Measurements from ENCODE around the gene NPRL2. TPM values are rescaled to one million over a fixed set of nuclear protein-coding genes. Genes with fewer than 3 reads are reported as not detected.
A peak's percentile ranks its signal among the peaks of the same experiment; 100 is the strongest.

NPRL2 gene
- total and polyA plus RNA-seq, 2 donors (not counting 3 experiments of a cell fraction or from before 2014, with no cell fraction given), result 13.4 to 30.6 TPM

- Histone ChIP-seq H3K27ac (ENCODE audit: insufficient read depth, low read depth, low read length) (no peak overlapping the region), H4K20me1 (replicated peaks; ENCODE audit: control insufficient read depth, extremely low read depth, insufficient read depth, low read length) (no peaks in the 10 kb centered on the region), H2AFZ (ENCODE audit: low read depth, low read length) (no peak overlapping the region), H3K9me3 (replicated peaks; ENCODE audit: control insufficient read depth, insufficient read depth, low read length) (no peaks in the 10 kb centered on the region), H3K9me1 (replicated peaks; ENCODE audit: control insufficient read depth, extremely low read depth, insufficient read depth, low read length) (no peaks in the 10 kb centered on the region), H3K4me2 (ENCODE audit: insufficient read depth, low read length) (no peak overlapping the region), H3K79me2 (ENCODE audit: control insufficient read depth, insufficient read depth, low read length) (no peaks in the 10 kb centered on the region), H3K9ac (replicated peaks; ENCODE audit: extremely low read depth, insufficient read depth, low read length) (no peak overlapping the region), H3K4me3 (replicated peaks in 1 of 3; ENCODE audit: insufficient read depth in 1 of 3, low read depth in 1 of 3, low read length in 3 of 3) (no peak overlapping the region), H3K36me3 (ENCODE audit: control insufficient read depth in 2 of 2, extremely low read depth in 1 of 2, insufficient read depth in 2 of 2, low read length in 2 of 2) (no peaks in the 10 kb centered on the region), H3K4me1 (ENCODE audit: control insufficient read depth, extremely low read depth, insufficient read depth, low read length) (peaks cover 15% of the 10 kb centered on the region), H3K27me3 (ENCODE audit: control insufficient read depth in 2 of 2, insufficient read depth in 2 of 2, low read length in 2 of 2) (no peaks in the 10 kb centered on the region)
- no TSS peak for BruUV-seq (replicated peaks)
- dilution Hi-C loops (cut with MboI; ENCODE audit: extremely low pct_ligation_motif_present, low sequenced_read_pairs), result no loop called here
- POLR2A ChIA-PET, result no interaction called here
- CTCF ChIA-PET, result interaction anchor here (1.0 to 6.6 kb wide), 2 partner anchors 10 to 19 kb away, joined by 5 to 48 read pairs; partner anchors contain the start of gene HYAL2
- FAIRE-seq (peak; percentile 28), DNase-seq (ENCODE audit: low read depth, low spot score) (no peak)
- intact Hi-C loops (cut with micrococcal nuclease), result no loop called here
- no peak for TF ChIP-seq MYC (IDR thresholded peaks at IDR 0.05; ENCODE audit: low read depth, low read length)
- TF ChIP-seq EZH2 (IDR thresholded peaks at IDR 0.05; ENCODE audit: borderline replicate concordance, low read depth, low read length, severe bottlenecking), result no peak
- no peak for TF ChIP-seq CTCF (IDR thresholded peaks at IDR 0.05; ENCODE audit: extremely low read depth in 1 of 2, insufficient read depth in 1 of 2, low read depth in 1 of 2, low read length in 2 of 2)
- TF ChIP-seq POLR2AphosphoS5 (IDR thresholded peaks at IDR 0.05; ENCODE audit: insufficient read depth, low read depth, low read length), result no peak
- no peak for TF ChIP-seq MAX (IDR thresholded peaks at IDR 0.05; ENCODE audit: insufficient read depth, insufficient read length)
- TF ChIP-seq JUN (IDR thresholded peaks at IDR 0.05; ENCODE audit: borderline replicate concordance, insufficient read depth, insufficient read length, low read depth), result no peak
- no peak for TF ChIP-seq POLR2A (IDR thresholded peaks at IDR 0.05; ENCODE audit: low read depth, low read length)
- no peak for TF ChIP-seq GATA2 (IDR thresholded peaks at IDR 0.05; ENCODE audit: insufficient read depth, insufficient read length, low read depth, low read length)
- no peak for TF ChIP-seq FOS (IDR thresholded peaks at IDR 0.05; ENCODE audit: borderline replicate concordance, insufficient read depth, low read length)
These were observed 46.0 kb downstream of the NPRL2 start for GRCh38 chr3:50304601-50305000.
